ENCODE results near the gene PYY.

DNA sequence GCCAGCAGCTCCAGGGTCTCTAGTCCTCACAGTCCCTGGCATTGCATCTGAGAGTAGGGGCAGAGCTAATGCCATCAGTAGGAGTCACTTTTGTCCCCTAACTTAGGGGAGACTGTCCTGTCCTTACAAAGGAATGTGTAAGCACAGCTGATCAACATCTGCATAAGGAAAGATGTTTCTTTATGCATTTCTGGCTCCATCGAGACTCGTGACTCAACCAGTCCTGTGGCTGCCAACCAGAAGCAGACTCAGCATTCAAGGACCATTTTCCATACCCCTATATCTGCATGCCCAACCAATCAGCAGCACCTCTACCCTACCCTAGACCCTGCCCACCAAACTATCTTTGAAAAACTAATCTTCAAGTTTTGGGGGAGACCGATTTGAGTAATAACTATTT, 38.2 kb downstream of the PYY start:
- TF ChIP-seq POLR2AphosphoS5 (IDR thresholded peaks at IDR 0.05): no peak
- TF ChIP-seq POLR2A (IDR thresholded peaks at IDR 0.05): no peak
- no peak for TF ChIP-seq EP300 (IDR thresholded peaks at IDR 0.05)
- TF ChIP-seq, protein P1, sequence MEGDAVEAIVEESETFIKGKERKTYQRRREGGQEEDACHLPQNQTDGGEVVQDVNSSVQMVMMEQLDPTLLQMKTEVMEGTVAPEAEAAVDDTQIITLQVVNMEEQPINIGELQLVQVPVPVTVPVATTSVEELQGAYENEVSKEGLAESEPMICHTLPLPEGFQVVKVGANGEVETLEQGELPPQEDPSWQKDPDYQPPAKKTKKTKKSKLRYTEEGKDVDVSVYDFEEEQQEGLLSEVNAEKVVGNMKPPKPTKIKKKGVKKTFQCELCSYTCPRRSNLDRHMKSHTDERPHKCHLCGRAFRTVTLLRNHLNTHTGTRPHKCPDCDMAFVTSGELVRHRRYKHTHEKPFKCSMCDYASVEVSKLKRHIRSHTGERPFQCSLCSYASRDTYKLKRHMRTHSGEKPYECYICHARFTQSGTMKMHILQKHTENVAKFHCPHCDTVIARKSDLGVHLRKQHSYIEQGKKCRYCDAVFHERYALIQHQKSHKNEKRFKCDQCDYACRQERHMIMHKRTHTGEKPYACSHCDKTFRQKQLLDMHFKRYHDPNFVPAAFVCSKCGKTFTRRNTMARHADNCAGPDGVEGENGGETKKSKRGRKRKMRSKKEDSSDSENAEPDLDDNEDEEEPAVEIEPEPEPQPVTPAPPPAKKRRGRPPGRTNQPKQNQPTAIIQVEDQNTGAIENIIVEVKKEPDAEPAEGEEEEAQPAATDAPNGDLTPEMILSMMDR (IDR thresholded peaks at IDR 0.05): no peak

Data from upper lobe of left lung (tissue), 4 donors.